ENCODE measurements around the gene ANKS1A. TPM values are rescaled to one million over a fixed set of nuclear protein-coding genes. Genes with fewer than 3 reads are reported as not detected.

ANKS1A gene
- total and polyA plus RNA-seq, 7 donors = 3.9 to 12.4 (median 6.1) TPM

GRCh38 chr6:35084511-35085203 is 195.6 kb downstream of the ANKS1A start:
- WGBS, 3 donors = 86 to 88% (median 86%) methylated on average over 12 of the region's 12 CpGs
- intact Hi-C loops (cut with DNase I) = no loop called here
- no peak overlapping the region for H3K27ac ChIP-seq
- no peaks in the 10 kb centered on the region for H3K27me3 ChIP-seq (ENCODE audit: insufficient read depth in 3 of 3, low read length in 2 of 3)
- H3K4me1 ChIP-seq = no peaks in the 10 kb centered on the region
- TF ChIP-seq CTCF (IDR thresholded peaks at IDR 0.05) = no peak
- DNase-seq = no peak
- H3K36me3 ChIP-seq (ENCODE audit: insufficient read depth in 1 of 2, low read depth in 1 of 2) = peaks cover 0 to 100% of the 10 kb centered on the region in 2 donors
- no peak for ATAC-seq
- H3K4me3 ChIP-seq = no peak overlapping the region
- H3K9me3 ChIP-seq = no peaks in the 10 kb centered on the region

GRCh38 chr6:35085359-35086281 is 196.6 kb downstream of the ANKS1A start:
- H3K36me3 ChIP-seq (ENCODE audit: insufficient read depth in 1 of 2, low read depth in 1 of 2) = peaks cover 0 to 100% of the 10 kb centered on the region in 2 donors
- WGBS, 3 donors = 94 to 96% (median 95%) methylated on average over 30 of the region's 30 CpGs
- no peaks in the 10 kb centered on the region for H3K27me3 ChIP-seq (ENCODE audit: insufficient read depth in 3 of 3, low read length in 2 of 3)
- H3K4me1 ChIP-seq = no peaks in the 10 kb centered on the region
- intact Hi-C loops (cut with DNase I) = no loop called here
- no peak overlapping the region for H3K4me3 ChIP-seq
- TF ChIP-seq CTCF (IDR thresholded peaks at IDR 0.05) = no peak
- no peak for DNase-seq
- H3K27ac ChIP-seq = no peak overlapping the region
- no peaks in the 10 kb centered on the region for H3K9me3 ChIP-seq
- ATAC-seq = no peak

GRCh38 chr6:35086282-35086632 is 197.2 kb downstream of the ANKS1A start:
- no peaks in the 10 kb centered on the region for H3K27me3 ChIP-seq (ENCODE audit: insufficient read depth in 3 of 3, low read length in 2 of 3)
- H3K36me3 ChIP-seq (ENCODE audit: insufficient read depth in 1 of 2, low read depth in 1 of 2) = peaks cover 0 to 99% of the 10 kb centered on the region in 2 donors
- no peak for TF ChIP-seq CTCF (IDR thresholded peaks at IDR 0.05)
- H3K9me3 ChIP-seq = no peaks in the 10 kb centered on the region
- ATAC-seq (no peak), DNase-seq (no peak)
- H3K4me1 ChIP-seq = no peaks in the 10 kb centered on the region
- H3K27ac ChIP-seq = no peak overlapping the region
- 86 to 95% (median 93%) methylated on average over 10 of the region's 10 CpGs for WGBS, 3 donors
- intact Hi-C loops (cut with DNase I) = no loop called here
- no peak overlapping the region for H3K4me3 ChIP-seq

GRCh38 chr6:35086636-35087360 is 197.7 kb downstream of the ANKS1A start:
- no peak overlapping the region for H3K4me3 ChIP-seq
- ATAC-seq (no peak), DNase-seq (no peak)
- H3K36me3 ChIP-seq (ENCODE audit: insufficient read depth in 1 of 2, low read depth in 1 of 2) = peaks cover 0 to 98% of the 10 kb centered on the region in 2 donors
- 83 to 94% (median 88%) methylated on average over 9 to 12 of the region's 12 CpGs for WGBS, 3 donors
- TF ChIP-seq CTCF (IDR thresholded peaks at IDR 0.05) = no peak
- intact Hi-C loops (cut with DNase I) = no loop called here
- no peaks in the 10 kb centered on the region for H3K4me1 ChIP-seq
- H3K9me3 ChIP-seq = no peaks in the 10 kb centered on the region
- H3K27me3 ChIP-seq (ENCODE audit: insufficient read depth in 3 of 3, low read length in 2 of 3) = no peaks in the 10 kb centered on the region
- H3K27ac ChIP-seq = no peak overlapping the region
